Activated CD4-positive, alpha-beta T cell treated with anti-CD3 and anti-CD28 coated beads, Interleukin-2, amount 10 ng/mL, durations not matched to agents 7 days and 5 days (primary cell): ENCODE results near the gene EYS. TPM values are rescaled to one million over a fixed set of nuclear protein-coding genes. Genes with fewer than 3 reads are reported as not detected.

Experiments used
- CTCF ChIA-PET: fragments of 350-600 bp; sonication (Branson Sonifier 250); formaldehyde crosslinking; loops from one replicate; lab custom pipeline; 2021; ENCODE audit warnings: antibody characterized with exemption; lab: Charles Lee
- POLR2A ChIA-PET: fragments of 350-600 bp; sonication (Branson Sonifier 250); formaldehyde crosslinking; loops from one replicate; lab custom pipeline; 2021; ENCODE audit warnings: antibody characterized with exemption; lab: Charles Lee
- DNase-seq: peaks from one replicate; pipeline ENCODE4 v3.0.0-alpha.2; 2020
- H3K27ac Mint-ChIP-seq: one replicate; pipeline ENCODE4 v1.8.0; 2021; ENCODE audit warnings: mild to moderate bottlenecking, moderate library complexity, mixed read lengths
- H3K27me3 Mint-ChIP-seq: one replicate; pipeline ENCODE4 v1.8.0; 2021; ENCODE audit warnings: mixed read lengths
- H3K36me3 Mint-ChIP-seq: one replicate; pipeline ENCODE4 v1.8.0; 2021; ENCODE audit warnings: low read depth, mixed read lengths
- H3K4me1 Mint-ChIP-seq: one replicate; pipeline ENCODE4 v1.8.0; 2021; ENCODE audit warnings: mixed read lengths
- H3K4me3 Mint-ChIP-seq: one replicate; pipeline ENCODE4 v1.8.0; 2021; ENCODE audit warnings: mild to moderate bottlenecking, moderate library complexity, mixed read lengths
- H3K9me3 Mint-ChIP-seq: one replicate; pipeline ENCODE4 v1.8.0; 2021; ENCODE audit warnings: mixed read lengths
- total RNA-seq, 2 experiments: library from RNA; stranded (reverse); gene quantifications; one replicate each; pipeline ENCODE4 v1.2.3, GENCODE V29; 2021

The EYS gene
- total RNA-seq, 2 experiments from 2014 or later = not detected

DNA sequence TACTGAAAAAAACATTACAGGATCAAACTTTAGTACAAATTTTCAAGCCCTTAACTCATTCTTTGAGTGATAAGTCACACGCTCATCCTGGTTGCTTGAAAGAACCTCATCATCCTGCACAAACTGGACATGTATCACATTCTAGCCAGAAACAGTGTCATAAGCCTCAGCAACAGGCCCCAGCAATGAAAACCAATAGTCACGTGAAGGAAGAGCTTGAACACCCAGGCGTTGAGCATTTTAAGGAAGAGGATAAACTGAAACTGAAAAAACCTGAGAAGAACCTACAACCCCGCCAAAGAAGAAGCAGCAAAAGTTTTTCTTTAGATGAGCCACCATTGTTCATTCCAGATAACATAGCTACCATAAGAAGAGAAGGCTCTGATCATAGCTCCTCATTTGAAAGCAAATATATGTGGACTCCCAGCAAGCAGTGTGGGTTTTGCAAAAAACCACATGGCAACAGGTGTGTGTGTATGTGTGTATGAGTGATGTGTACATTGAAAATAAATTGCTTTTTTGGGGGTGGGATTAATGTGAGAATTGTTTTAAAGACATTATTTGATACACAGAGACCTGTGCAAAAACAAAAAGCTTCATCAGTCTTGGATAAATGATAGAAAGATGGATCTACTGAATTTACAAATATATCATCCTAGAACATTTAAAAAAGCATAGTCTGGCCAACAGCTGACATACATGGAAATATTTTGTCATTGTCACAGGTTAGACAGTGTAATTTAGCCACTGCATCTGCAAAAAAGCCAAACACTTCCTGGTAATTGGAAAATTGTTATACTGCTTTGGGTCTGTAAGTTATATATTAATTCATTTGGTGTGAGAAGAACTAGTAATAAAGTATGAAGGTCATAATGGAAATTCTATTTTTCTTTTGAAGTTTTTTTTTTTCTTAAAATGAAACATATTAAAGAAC lies 2021.3 kb downstream of the EYS start:
- no peak overlapping the region for H3K4me3 Mint-ChIP-seq
- CTCF ChIA-PET = interaction anchor here (0.6 to 1.9 kb wide), 3 partner anchors 19 to 87 kb away, joined by 3 to 6 read pairs (median 4); no protein-coding TSS in a partner anchor
- no peak for DNase-seq
- no peaks in the 10 kb centered on the region for H3K9me3 Mint-ChIP-seq
- peaks cover 42% of the 10 kb centered on the region for H3K36me3 Mint-ChIP-seq
- peaks cover 16% of the 10 kb centered on the region for H3K4me1 Mint-ChIP-seq
- POLR2A ChIA-PET = no interaction called here
- peak overlapping the region; percentile 0 for H3K27ac Mint-ChIP-seq
- no peaks in the 10 kb centered on the region for H3K27me3 Mint-ChIP-seq

DNA sequence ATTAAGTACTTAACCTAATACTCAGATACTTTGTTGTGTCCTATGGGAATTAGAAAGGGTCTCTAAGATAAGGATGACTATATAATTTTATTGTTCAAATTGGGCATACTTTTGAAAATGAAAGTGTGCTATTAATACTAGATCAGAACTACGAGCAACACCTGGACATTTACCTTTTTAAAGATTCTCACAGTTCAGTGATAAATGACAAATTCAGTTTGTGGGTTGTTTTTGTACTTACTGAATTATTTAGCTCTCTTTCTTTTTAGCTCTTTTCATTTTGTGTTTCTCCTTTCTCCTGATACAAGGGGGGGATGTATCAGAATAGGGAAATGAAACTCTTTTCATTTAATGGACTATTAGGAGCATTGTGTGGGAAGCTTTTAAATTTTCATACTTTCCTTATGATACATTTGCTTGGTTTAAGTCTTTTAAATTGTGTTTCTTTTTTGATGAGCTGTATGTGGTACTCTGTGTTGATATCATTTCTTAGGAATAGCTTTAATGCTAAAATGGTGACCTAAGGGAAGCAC lies 2023.9 kb downstream of the EYS start:
- ChIA-PET CTCF (interaction anchor here (1.1 to 1.5 kb wide), 2 partner anchors 16 to 85 kb away, joined by 4 read pairs; no protein-coding TSS in a partner anchor), POLR2A (no interaction called here)
- H3K4me3 Mint-ChIP-seq = no peak overlapping the region
- DNase-seq = no peak
- peaks cover 16% of the 10 kb centered on the region for H3K4me1 Mint-ChIP-seq
- no peak overlapping the region for H3K27ac Mint-ChIP-seq
- H3K9me3 Mint-ChIP-seq = no peaks in the 10 kb centered on the region
- H3K27me3 Mint-ChIP-seq = no peaks in the 10 kb centered on the region
- H3K36me3 Mint-ChIP-seq = peaks cover 53% of the 10 kb centered on the region

DNA sequence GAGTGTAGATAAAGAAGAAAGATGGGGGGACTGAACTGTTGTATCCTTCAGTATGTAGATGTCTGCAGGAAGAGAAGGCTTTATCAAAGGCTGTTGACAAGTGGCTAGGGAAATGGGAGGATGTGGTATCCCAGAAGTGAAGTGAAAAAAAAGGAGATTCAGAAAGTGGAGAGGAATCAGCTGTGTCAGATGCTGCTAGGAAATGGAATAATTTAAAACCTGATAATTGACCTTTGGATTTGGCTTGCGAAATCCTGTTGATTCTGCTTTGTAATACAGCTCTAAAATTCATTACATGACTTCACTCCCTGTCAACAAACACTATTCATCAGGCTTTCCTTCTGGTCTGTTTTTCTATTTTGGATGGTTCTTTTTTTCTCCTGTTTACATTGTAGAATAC lies 2029.7 kb downstream of the EYS start:
- ChIA-PET POLR2A (no interaction called here), CTCF (no interaction called here)
- Mint-ChIP-seq H3K27ac (no peak overlapping the region), H3K4me1 (peaks cover 4% of the 10 kb centered on the region), H3K36me3 (peaks cover 26% of the 10 kb centered on the region), H3K4me3 (no peak overlapping the region), H3K9me3 (no peaks in the 10 kb centered on the region), H3K27me3 (no peaks in the 10 kb centered on the region)
- DNase-seq = no peak

DNA sequence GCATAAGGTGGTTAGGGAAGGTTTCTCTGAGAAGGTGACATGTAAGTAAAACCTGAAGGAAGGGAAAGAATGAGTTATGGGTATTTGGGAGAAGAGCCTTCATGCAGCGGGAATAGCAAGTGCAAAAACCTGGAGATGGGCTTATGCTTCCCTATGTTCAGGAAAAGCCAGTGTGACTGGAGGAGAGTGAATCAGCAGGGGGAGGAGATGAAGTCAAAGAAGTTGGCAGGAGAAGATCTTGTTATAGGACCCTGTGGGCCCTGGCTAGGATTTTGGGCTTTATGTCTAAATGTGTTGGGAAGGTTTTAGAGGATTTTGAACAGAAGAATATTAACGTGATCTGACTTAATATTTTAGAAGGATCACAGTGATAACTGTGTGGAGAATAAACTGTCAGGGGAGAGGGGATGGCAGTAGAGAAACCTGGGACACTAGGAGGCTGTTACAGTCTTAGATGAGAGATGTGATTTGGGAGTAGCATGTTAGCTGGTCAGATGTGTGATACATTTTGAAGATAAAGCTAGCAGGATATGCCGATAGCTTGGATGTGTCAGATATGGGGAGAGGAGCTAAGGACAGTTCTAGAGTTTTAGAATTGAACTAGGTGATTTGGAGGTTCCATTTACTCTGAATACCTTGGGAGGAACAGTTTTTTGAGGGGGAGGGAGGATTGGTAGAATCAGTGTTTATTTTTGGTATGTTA lies 2030.5 kb downstream of the EYS start:
- Mint-ChIP-seq H3K9me3 (no peaks in the 10 kb centered on the region), H3K4me1 (peaks cover 4% of the 10 kb centered on the region), H3K36me3 (peaks cover 25% of the 10 kb centered on the region), H3K27me3 (no peaks in the 10 kb centered on the region), H3K4me3 (no peak overlapping the region), H3K27ac (no peak overlapping the region)
- ChIA-PET POLR2A (no interaction called here), CTCF (interaction anchor here (0.7 kb wide), 1 partner anchor 26 kb away, joined by 3 read pairs; no protein-coding TSS in a partner anchor)
- DNase-seq = no peak

DNA sequence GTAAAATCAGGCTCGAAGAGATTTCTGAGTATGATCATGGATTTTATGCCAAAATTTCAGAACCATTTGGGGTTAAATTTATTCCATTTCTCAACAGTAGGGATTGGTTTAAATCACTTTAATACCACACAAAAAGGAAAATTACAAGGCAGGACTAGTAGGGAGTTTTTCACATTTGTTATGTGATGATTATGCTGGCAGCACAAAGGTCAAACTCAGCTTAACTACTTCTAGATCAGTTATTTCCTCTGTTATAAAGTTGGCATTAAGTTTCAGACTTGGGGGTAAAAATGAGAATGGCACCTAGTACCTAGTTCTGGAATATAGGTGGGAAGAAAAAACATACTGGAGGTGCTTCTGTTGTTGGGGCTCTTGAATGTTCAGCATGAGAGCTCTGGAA lies 2031.9 kb downstream of the EYS start:
- ChIA-PET CTCF (interaction anchor here (1.0 kb wide), 1 partner anchor 27 kb away, joined by 4 read pairs; no protein-coding TSS in a partner anchor), POLR2A (no interaction called here)
- peaks cover 3% of the 10 kb centered on the region for H3K4me1 Mint-ChIP-seq

DNA sequence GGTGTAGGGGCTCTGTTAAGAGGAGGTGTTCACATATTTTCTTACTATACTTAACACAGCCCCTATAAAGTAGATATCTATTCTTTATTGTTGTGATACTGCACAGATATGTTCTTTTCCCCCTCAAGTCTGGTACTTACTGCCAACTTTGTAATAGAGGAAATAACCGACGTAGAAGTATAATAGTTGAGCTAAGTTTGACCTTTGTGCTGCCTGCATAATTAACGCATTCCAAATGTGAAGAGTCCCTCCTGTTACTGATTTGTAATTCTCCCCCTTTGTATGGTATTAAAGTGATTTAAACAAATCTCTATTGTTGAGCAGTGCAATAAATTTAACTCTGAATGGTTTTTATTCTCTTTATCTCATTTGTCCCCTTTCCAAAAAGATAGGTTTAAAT lies 2032.4 kb downstream of the EYS start:
- no peak for DNase-seq
- Mint-ChIP-seq H3K27me3 (no peaks in the 10 kb centered on the region), H3K4me3 (no peak overlapping the region), H3K36me3 (peaks cover 14% of the 10 kb centered on the region), H3K27ac (no peak overlapping the region), H3K4me1 (peaks cover 3% of the 10 kb centered on the region), H3K9me3 (no peaks in the 10 kb centered on the region)
- POLR2A ChIA-PET = no interaction called here
- CTCF ChIA-PET = interaction anchor here (1.0 kb wide), 1 partner anchor 27 kb away, joined by 4 read pairs; no protein-coding TSS in a partner anchor

More for the DNA sequence above, 2031.9 kb downstream of the EYS start:
- H3K27me3 Mint-ChIP-seq = no peaks in the 10 kb centered on the region
- no peak overlapping the region for H3K4me3 Mint-ChIP-seq
- peaks cover 16% of the 10 kb centered on the region for H3K36me3 Mint-ChIP-seq
- no peak for DNase-seq
- no peaks in the 10 kb centered on the region for H3K9me3 Mint-ChIP-seq
- H3K27ac Mint-ChIP-seq = no peak overlapping the region

DNA sequence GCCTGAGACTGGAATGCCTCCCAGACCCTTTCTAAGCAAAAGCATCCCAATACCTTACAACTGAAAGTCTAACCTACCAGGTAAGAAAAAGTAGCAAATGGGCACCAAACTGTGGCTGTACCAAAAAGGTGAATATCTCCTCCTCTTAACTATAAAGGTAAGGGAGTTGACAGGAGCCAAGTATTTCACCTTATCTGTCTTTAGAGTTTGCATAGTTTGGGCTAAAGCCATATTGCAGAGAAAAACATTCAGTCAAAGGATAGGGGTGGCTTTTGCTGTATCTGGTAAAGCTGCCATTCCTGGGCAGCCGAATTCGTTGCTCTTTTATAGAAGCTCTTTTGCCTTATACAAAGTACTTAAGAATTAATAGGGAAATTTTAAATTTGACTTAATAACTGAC lies 2033.3 kb downstream of the EYS start:
- H3K4me3 Mint-ChIP-seq = no peak overlapping the region
- ChIA-PET CTCF (interaction anchor here (0.6 kb wide), 1 partner anchor 75 kb away, joined by 3 read pairs; no protein-coding TSS in a partner anchor), POLR2A (no interaction called here)
- H3K9me3 Mint-ChIP-seq = no peaks in the 10 kb centered on the region
- H3K4me1 Mint-ChIP-seq = peaks cover 2% of the 10 kb centered on the region
- DNase-seq = no peak
- H3K27ac Mint-ChIP-seq = no peak overlapping the region
- H3K27me3 Mint-ChIP-seq = no peaks in the 10 kb centered on the region
- peaks cover 12% of the 10 kb centered on the region for H3K36me3 Mint-ChIP-seq

DNA sequence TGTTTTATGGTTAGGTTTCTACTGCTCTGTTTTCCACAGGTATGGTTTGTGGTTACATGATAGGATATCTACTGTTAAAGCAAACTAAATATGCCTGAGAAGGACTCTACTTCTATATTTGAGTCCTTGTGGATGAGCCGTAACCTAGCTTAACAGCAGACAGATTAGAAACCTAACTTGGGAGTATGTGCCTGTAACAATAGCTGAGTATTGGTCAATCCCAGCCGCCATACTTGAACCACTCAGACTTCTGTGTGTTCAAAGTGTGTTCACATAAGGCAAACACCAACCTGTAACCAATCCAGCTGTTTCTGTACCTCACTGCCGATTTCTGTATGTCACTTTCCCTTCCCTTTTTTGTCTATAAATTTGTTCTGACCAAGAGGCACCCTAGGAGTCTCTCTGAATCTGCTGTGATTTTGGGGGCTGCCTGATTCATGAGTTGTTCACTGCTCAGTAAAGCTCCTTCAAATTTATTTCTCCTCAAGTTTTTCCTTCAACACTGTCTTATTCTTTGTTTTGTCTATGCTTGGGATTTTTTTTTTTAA lies 2034.4 kb downstream of the EYS start:
- Mint-ChIP-seq H3K9me3 (no peaks in the 10 kb centered on the region), H3K36me3 (peaks cover 12% of the 10 kb centered on the region), H3K27ac (no peak overlapping the region), H3K27me3 (no peaks in the 10 kb centered on the region), H3K4me1 (no peaks in the 10 kb centered on the region), H3K4me3 (no peak overlapping the region)
- POLR2A ChIA-PET = interaction anchor here (0.7 kb wide), 1 partner anchor 18 kb away, joined by 3 read pairs; no protein-coding TSS in a partner anchor
- no peak for DNase-seq
- CTCF ChIA-PET = interaction anchor here (1.0 kb wide), 1 partner anchor 90 kb away, joined by 3 read pairs; no protein-coding TSS in a partner anchor

DNA sequence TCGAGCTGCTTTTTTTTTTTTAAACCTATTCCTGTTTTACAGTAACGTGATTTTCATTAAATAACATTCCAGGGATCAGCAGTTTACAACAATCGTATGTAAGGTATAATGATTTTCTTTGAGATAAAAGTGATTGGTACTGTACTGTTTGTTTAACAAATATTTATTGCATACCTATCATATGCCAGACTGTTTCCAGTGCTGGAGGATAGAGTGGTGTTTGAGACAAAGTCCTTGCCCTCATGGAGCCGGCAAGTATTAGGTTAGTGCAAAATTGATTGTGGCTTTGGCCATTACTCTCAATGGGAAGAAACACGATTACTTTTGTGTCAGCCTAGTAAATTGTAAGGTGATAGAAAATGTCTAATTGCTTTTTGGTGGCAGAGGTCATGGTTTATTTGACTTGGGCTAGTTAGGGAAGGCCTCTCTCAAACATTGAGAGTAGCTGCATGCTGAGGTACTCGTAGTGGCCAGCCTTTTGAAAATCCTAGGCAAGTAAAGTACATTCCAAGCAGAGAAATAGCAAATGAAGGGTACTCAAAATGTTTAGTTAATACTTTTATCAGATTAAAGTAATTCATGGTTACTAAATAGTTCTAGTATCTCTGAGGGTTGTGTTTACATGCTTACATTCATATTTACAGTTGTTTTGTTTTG lies 2035.8 kb downstream of the EYS start:
- Mint-ChIP-seq H3K9me3 (no peaks in the 10 kb centered on the region), H3K4me3 (no peak overlapping the region), H3K36me3 (peaks cover 12% of the 10 kb centered on the region), H3K27ac (no peak overlapping the region), H3K27me3 (no peaks in the 10 kb centered on the region), H3K4me1 (no peaks in the 10 kb centered on the region)
- ChIA-PET CTCF (no interaction called here), POLR2A (no interaction called here)
- DNase-seq = no peak
